GM23338 (cell line): ENCODE results near the gene SETBP1. TPM values are rescaled to one million over a fixed set of nuclear protein-coding genes. Genes with fewer than 3 reads are reported as not detected.

Source experiments
- ATAC-seq: fragments of 200-7000 bp; cut with Tn5 transposase; 3 replicates; pipeline ENCODE4 v1.9.1; 2020
- DNase-seq: peaks from one replicate; pipeline ENCODE4 v3.0.0-alpha.2; 2015; ENCODE audit warnings: low spot score
- H2AFZ ChIP-seq: fragments of 200-600 bp; sonication (generic); 2 replicates; pipeline ENCODE4 v1.8.0; 2016; ENCODE audit warnings: antibody characterized with exemption, mild to moderate bottlenecking, moderate library complexity
- H3F3A ChIP-seq: fragments of 200-600 bp; sonication (generic); replicated peaks from 2 replicates; pipeline ENCODE4 v1.8.0; 2017; ENCODE audit warnings: antibody characterized with exemption, mixed run types, low read depth
- H3K27ac ChIP-seq: fragments of 200-600 bp; sonication (generic); 2 replicates; pipeline ENCODE4 v1.6.1; 2016; ENCODE audit warnings: low read depth
- H3K27me3 ChIP-seq: fragments of 200-600 bp; sonication (generic); 2 replicates; pipeline ENCODE4 v1.8.0; 2016; ENCODE audit warnings: mild to moderate bottlenecking, mixed run types, moderate library complexity; ENCODE audit not compliant: insufficient read depth
- H3K36me3 ChIP-seq: fragments of 200-600 bp; sonication (generic); 2 replicates; pipeline ENCODE4 v1.8.0; 2016; ENCODE audit warnings: mild to moderate bottlenecking; ENCODE audit not compliant: insufficient read depth
- H3K4me1 ChIP-seq: fragments of 200-600 bp; sonication (generic); 2 replicates; pipeline ENCODE4 v1.8.0; 2016; ENCODE audit warnings: mild to moderate bottlenecking, moderate library complexity; ENCODE audit not compliant: insufficient read depth
- H3K4me2 ChIP-seq: fragments of 200-600 bp; sonication (generic); 2 replicates; pipeline ENCODE4 v1.7.1; 2017; ENCODE audit warnings: mixed run types
- H3K4me3 ChIP-seq: fragments of 200-600 bp; sonication (generic); 2 replicates; pipeline ENCODE4 v1.6.1; 2016; ENCODE audit warnings: mixed run types
- H3K79me2 ChIP-seq: fragments of 200-600 bp; sonication (generic); replicated peaks from 2 replicates; pipeline ENCODE4 v1.8.0; 2017; ENCODE audit warnings: mild to moderate bottlenecking; ENCODE audit not compliant: insufficient read depth
- H3K9me2 ChIP-seq: fragments of 200-600 bp; sonication (generic); 2 replicates; pipeline ENCODE4 v1.8.0; 2017; ENCODE audit not compliant: insufficient read depth
- H4K20me1 ChIP-seq: fragments of 200-600 bp; sonication (generic); replicated peaks from 2 replicates; pipeline ENCODE4 v1.8.0; 2017; ENCODE audit warnings: mild to moderate bottlenecking; ENCODE audit not compliant: insufficient read depth
- H3K27ac Mint-ChIP-seq: 2 replicates; pipeline ENCODE4 v1.8.0; 2020; ENCODE audit warnings: inconsistent platforms, mild to moderate bottlenecking, moderate library complexity, mixed read lengths
- H3K27me3 Mint-ChIP-seq: 3 replicates; pipeline ENCODE4 v1.8.0; 2022; ENCODE audit warnings: low read depth, mild to moderate bottlenecking, moderate library complexity, mixed read lengths, inconsistent platforms; ENCODE audit not compliant: insufficient read depth, poor library complexity
- H3K36me3 Mint-ChIP-seq: 3 replicates; pipeline ENCODE4 v1.8.0; 2021; ENCODE audit warnings: low read depth, mild to moderate bottlenecking, inconsistent platforms, moderate library complexity, mixed read lengths
- H3K4me1 Mint-ChIP-seq: 3 replicates; pipeline ENCODE4 v1.8.0; 2020; ENCODE audit warnings: mild to moderate bottlenecking, inconsistent platforms, mixed read lengths
- H3K4me3 Mint-ChIP-seq: 3 replicates; pipeline ENCODE4 v1.8.0; 2021; ENCODE audit warnings: moderate library complexity, mild to moderate bottlenecking, inconsistent platforms, mixed read lengths
- H3K9me3 Mint-ChIP-seq: 3 replicates; pipeline ENCODE4 v1.8.0; 2020; ENCODE audit warnings: moderate library complexity, mild to moderate bottlenecking, inconsistent platforms, mixed read lengths
- EZH2 ChIP-seq: fragments of 200-600 bp; sonication (generic); IDR thresholded peaks from one replicate; pipeline ENCODE4 v1.8.0; 2017; ENCODE audit warnings: antibody characterized with exemption, mild to moderate bottlenecking, low read depth; ENCODE audit not compliant: unreplicated experiment
- EZH2phosphoT487 ChIP-seq: fragments of 200-600 bp; sonication (generic); IDR thresholded peaks from one replicate; pipeline ENCODE4 v1.8.1; 2018; ENCODE audit warnings: antibody characterized with exemption; ENCODE audit not compliant: unreplicated experiment
- JUNB ChIP-seq: IDR thresholded peaks from one replicate; pipeline ENCODE4 v1.6.1; 2016; ENCODE audit warnings: antibody characterized with exemption; ENCODE audit not compliant: unreplicated experiment
- NANOG ChIP-seq: IDR thresholded peaks from 2 replicates; pipeline ENCODE4 v1.6.1; 2016; ENCODE audit warnings: antibody characterized with exemption, borderline replicate concordance
- POLR2AphosphoS5 ChIP-seq: IDR thresholded peaks from 2 replicates; pipeline ENCODE4 v1.6.1; 2016; ENCODE audit warnings: antibody characterized with exemption, low read depth
- ZNF114 ChIP-seq: fragments of 250-450 bp; sonication (Bioruptor Pico); IDR thresholded peaks from 2 replicates; pipeline ENCODE4 v1.5.0; 2020; ENCODE audit warnings: mild to moderate bottlenecking, moderate library complexity
- ZNF331 ChIP-seq: fragments of 250-450 bp; sonication (Bioruptor Pico); IDR thresholded peaks from 2 replicates; pipeline ENCODE4 v1.5.0; 2020; ENCODE audit warnings: low read depth, mild to moderate bottlenecking, moderate library complexity
- polyA plus RNA-seq: library from polyadenylated mRNA; unstranded; fragments of >200 nt; fragmentation: Nextera tagmentation; extraction: Ambion mirVana; gene quantifications from 2 replicates; pipeline ENCODE4 v1.2.1, GENCODE V29; 2016
- total RNA-seq: library from RNA; depleted of rRNA; stranded (reverse); fragments of >200 nt; shearing (Covaris generic); gene quantifications from 2 replicates; pipeline ENCODE4 v1.2.3, GENCODE V29; 2014
- TF ChIP-seq, protein P1 (sequence below): IDR thresholded peaks from 2 replicates; pipeline ENCODE4 v1.6.1; 2016; ENCODE audit warnings: antibody characterized with exemption
- TF ChIP-seq, protein P2 (sequence below): fragments of 250-450 bp; sonication (Bioruptor Pico); IDR thresholded peaks from 2 replicates; pipeline ENCODE4 v1.5.0; 2020; ENCODE audit warnings: mild to moderate bottlenecking, moderate library complexity
- TF ChIP-seq, protein P3 (sequence below), 2 experiments: fragments of 200-600 bp in 1 of 2; sonication (generic) in 1 of 2; conservative IDR thresholded peaks; 2 replicates each; pipeline versions ENCODE4 v1.5.1 to v1.6.1; 2016 to 2017; ENCODE audit warnings: antibody characterized with exemption in 2 of 2, low read depth in 2 of 2, mild to moderate bottlenecking in 2 of 2, moderate library complexity in 1 of 2
- TF ChIP-seq, protein P4 (sequence below): IDR thresholded peaks from one replicate; pipeline ENCODE4 v1.6.1; 2018; ENCODE audit warnings: antibody characterized with exemption; ENCODE audit not compliant: unreplicated experiment

SETBP1 gene
- total and polyA plus RNA-seq, 2 experiments from 2014 or later, result 1.6 to 5.5 TPM

DNA sequence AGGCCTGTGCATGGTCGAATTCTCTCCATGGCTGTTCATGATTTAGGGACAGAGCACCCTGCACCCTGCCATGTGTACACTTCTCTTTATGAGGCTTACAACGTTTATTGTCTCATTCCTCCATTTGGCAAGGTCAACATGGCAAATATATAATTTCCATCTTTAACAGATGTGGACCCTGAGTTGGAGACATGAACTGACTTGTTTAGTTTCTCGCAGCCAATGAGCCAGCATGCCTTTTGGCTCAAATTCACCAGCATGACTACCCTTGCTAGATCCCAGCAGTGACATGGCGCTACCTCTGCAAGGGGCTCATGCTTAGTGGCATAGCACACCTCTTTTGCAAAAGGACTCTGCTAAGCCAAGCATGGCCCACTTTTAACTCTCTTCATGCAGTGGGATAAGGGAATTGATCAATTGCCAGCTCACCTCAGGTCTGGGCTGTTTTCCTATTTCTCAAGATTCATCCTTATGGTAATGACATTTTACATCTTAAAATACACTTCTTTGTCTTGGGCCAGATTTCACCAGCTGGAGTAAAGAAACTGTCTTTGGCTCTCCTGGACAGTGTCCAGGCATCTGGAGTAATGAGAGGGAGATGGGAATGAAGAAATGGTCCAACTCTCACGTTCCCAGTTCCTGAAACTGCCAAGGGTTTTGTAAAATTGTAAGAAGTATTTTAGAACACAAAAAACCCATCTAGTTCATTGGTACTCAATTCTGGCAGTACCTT lies 159.5 kb downstream of the SETBP1 start:
- H3K27me3 Mint-ChIP-seq, result peaks cover 4% of the 10 kb centered on the region
- peaks cover 45% of the 10 kb centered on the region for H3K4me1 Mint-ChIP-seq
- no peak overlapping the region for H3K4me3 ChIP-seq
- ATAC-seq (no peak), DNase-seq (no peak)
- 0 out of 3 replicates have a peak, but pooled peaks cover 5% of the 10 kb centered on the region for H3K36me3 Mint-ChIP-seq
- H2AFZ ChIP-seq, result no peak overlapping the region
- no peaks in the 10 kb centered on the region for H3K9me3 Mint-ChIP-seq
- H3K79me2 ChIP-seq, result no peaks in the 10 kb centered on the region
- no peak overlapping the region for H3K4me2 ChIP-seq
- H3K9me2 ChIP-seq, result peaks cover 16% of the 10 kb centered on the region; the same call in 1 of the 2 replicates
- no peak overlapping the region for H3K27ac Mint-ChIP-seq
- H3K4me3 Mint-ChIP-seq, result no peak overlapping the region
- no peak overlapping the region for H3K27ac ChIP-seq
- no peaks in the 10 kb centered on the region for H3K27me3 ChIP-seq
- TF ChIP-seq POLR2AphosphoS5 (no peak), ZNF114 (CRISPR knock-in tag) (no peak), EZH2phosphoT487 (no peak), NANOG (no peak), EZH2 (no peak), ZNF331 (CRISPR knock-in tag) (no peak), JUNB (no peak)
- TF ChIP-seq, protein P1, sequence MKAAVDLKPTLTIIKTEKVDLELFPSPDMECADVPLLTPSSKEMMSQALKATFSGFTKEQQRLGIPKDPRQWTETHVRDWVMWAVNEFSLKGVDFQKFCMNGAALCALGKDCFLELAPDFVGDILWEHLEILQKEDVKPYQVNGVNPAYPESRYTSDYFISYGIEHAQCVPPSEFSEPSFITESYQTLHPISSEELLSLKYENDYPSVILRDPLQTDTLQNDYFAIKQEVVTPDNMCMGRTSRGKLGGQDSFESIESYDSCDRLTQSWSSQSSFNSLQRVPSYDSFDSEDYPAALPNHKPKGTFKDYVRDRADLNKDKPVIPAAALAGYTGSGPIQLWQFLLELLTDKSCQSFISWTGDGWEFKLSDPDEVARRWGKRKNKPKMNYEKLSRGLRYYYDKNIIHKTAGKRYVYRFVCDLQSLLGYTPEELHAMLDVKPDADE, result no peak
- TF ChIP-seq, protein P2, sequence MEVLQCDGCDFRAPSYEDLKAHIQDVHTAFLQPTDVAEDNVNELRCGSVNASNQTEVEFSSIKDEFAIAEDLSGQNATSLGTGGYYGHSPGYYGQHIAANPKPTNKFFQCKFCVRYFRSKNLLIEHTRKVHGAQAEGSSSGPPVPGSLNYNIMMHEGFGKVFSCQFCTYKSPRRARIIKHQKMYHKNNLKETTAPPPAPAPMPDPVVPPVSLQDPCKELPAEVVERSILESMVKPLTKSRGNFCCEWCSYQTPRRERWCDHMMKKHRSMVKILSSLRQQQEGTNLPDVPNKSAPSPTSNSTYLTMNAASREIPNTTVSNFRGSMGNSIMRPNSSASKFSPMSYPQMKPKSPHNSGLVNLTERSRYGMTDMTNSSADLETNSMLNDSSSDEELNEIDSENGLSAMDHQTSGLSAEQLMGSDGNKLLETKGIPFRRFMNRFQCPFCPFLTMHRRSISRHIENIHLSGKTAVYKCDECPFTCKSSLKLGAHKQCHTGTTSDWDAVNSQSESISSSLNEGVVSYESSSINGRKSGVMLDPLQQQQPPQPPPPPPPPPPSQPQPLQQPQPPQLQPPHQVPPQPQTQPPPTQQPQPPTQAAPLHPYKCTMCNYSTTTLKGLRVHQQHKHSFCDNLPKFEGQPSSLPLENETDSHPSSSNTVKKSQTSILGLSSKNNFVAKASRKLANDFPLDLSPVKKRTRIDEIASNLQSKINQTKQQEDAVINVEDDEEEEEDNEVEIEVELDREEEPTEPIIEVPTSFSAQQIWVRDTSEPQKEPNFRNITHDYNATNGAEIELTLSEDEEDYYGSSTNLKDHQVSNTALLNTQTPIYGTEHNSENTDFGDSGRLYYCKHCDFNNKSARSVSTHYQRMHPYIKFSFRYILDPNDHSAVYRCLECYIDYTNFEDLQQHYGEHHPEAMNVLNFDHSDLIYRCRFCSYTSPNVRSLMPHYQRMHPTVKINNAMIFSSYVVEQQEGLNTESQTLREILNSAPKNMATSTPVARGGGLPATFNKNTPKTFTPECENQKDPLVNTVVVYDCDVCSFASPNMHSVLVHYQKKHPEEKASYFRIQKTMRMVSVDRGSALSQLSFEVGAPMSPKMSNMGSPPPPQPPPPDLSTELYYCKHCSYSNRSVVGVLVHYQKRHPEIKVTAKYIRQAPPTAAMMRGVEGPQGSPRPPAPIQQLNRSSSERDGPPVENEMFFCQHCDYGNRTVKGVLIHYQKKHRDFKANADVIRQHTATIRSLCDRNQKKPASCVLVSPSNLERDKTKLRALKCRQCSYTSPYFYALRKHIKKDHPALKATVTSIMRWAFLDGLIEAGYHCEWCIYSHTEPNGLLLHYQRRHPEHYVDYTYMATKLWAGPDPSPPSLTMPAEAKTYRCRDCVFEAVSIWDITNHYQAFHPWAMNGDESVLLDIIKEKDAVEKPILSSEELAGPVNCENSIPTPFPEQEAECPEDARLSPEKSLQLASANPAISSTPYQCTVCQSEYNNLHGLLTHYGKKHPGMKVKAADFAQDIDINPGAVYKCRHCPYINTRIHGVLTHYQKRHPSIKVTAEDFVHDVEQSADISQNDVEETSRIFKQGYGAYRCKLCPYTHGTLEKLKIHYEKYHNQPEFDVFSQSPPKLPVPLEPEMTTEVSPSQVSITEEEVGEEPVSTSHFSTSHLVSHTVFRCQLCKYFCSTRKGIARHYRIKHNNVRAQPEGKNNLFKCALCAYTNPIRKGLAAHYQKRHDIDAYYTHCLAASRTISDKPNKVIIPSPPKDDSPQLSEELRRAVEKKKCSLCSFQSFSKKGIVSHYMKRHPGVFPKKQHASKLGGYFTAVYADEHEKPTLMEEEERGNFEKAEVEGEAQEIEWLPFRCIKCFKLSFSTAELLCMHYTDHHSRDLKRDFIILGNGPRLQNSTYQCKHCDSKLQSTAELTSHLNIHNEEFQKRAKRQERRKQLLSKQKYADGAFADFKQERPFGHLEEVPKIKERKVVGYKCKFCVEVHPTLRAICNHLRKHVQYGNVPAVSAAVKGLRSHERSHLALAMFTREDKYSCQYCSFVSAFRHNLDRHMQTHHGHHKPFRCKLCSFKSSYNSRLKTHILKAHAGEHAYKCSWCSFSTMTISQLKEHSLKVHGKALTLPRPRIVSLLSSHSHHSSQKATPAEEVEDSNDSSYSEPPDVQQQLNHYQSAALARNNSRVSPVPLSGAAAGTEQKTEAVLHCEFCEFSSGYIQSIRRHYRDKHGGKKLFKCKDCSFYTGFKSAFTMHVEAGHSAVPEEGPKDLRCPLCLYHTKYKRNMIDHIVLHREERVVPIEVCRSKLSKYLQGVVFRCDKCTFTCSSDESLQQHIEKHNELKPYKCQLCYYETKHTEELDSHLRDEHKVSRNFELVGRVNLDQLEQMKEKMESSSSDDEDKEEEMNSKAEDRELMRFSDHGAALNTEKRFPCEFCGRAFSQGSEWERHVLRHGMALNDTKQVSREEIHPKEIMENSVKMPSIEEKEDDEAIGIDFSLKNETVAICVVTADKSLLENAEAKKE (CRISPR knock-in tag), result no peak
- TF ChIP-seq, protein P3, sequence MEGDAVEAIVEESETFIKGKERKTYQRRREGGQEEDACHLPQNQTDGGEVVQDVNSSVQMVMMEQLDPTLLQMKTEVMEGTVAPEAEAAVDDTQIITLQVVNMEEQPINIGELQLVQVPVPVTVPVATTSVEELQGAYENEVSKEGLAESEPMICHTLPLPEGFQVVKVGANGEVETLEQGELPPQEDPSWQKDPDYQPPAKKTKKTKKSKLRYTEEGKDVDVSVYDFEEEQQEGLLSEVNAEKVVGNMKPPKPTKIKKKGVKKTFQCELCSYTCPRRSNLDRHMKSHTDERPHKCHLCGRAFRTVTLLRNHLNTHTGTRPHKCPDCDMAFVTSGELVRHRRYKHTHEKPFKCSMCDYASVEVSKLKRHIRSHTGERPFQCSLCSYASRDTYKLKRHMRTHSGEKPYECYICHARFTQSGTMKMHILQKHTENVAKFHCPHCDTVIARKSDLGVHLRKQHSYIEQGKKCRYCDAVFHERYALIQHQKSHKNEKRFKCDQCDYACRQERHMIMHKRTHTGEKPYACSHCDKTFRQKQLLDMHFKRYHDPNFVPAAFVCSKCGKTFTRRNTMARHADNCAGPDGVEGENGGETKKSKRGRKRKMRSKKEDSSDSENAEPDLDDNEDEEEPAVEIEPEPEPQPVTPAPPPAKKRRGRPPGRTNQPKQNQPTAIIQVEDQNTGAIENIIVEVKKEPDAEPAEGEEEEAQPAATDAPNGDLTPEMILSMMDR (conservative IDR thresholded peaks at IDR 0.05; ENCODE audit: low read depth in 2 of 2), result no peak
- TF ChIP-seq, protein P4, sequence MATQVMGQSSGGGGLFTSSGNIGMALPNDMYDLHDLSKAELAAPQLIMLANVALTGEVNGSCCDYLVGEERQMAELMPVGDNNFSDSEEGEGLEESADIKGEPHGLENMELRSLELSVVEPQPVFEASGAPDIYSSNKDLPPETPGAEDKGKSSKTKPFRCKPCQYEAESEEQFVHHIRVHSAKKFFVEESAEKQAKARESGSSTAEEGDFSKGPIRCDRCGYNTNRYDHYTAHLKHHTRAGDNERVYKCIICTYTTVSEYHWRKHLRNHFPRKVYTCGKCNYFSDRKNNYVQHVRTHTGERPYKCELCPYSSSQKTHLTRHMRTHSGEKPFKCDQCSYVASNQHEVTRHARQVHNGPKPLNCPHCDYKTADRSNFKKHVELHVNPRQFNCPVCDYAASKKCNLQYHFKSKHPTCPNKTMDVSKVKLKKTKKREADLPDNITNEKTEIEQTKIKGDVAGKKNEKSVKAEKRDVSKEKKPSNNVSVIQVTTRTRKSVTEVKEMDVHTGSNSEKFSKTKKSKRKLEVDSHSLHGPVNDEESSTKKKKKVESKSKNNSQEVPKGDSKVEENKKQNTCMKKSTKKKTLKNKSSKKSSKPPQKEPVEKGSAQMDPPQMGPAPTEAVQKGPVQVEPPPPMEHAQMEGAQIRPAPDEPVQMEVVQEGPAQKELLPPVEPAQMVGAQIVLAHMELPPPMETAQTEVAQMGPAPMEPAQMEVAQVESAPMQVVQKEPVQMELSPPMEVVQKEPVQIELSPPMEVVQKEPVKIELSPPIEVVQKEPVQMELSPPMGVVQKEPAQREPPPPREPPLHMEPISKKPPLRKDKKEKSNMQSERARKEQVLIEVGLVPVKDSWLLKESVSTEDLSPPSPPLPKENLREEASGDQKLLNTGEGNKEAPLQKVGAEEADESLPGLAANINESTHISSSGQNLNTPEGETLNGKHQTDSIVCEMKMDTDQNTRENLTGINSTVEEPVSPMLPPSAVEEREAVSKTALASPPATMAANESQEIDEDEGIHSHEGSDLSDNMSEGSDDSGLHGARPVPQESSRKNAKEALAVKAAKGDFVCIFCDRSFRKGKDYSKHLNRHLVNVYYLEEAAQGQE, result no peak
- no peaks in the 10 kb centered on the region for H4K20me1 ChIP-seq
- H3F3A ChIP-seq, result no peaks in the 10 kb centered on the region
- H3K36me3 ChIP-seq, result no peaks in the 10 kb centered on the region
- H3K4me1 ChIP-seq, result peaks cover 18% of the 10 kb centered on the region
